Natural killer cell treated with Interleukin-12 subunit alpha and Interleukin-12 subunit beta and Interleukin-15 and Interleukin-18, amount 100 ng/mL, for 72 hours (primary cell): ENCODE measurements around the gene COL4A2. TPM values are rescaled to one million over a fixed set of nuclear protein-coding genes. Genes with fewer than 3 reads are reported as not detected.
A peak's percentile ranks its signal among the peaks of the same experiment; 100 is the strongest.
"Not testable (repeated sequence)": the region's sequence is repeated elsewhere in the genome, so short reads cannot be mapped to it uniquely, and the experiment has no call there.

Experiments used
- ATAC-seq, 2 donors: fragments of 150-1000 bp; cut with Tn5 transposase in 1 of 2; sonication (Bioruptor Pico), chemical (Tn5 transposase) in 1 of 2; 2 replicates each; pipeline ENCODE4 v1.10.0; 2021
- DNase-seq: peaks from one replicate; pipeline ENCODE4 v3.0.0; 2022; ENCODE audit warnings: low spot score
- H3K27ac Mint-ChIP-seq, 2 donors: 1 replicate in 1 of 2; 2 replicates in 1 of 2; pipeline ENCODE4 v1.8.0; 2022; ENCODE audit warnings: mixed read lengths in 2 of 2, mild to moderate bottlenecking in 1 of 2, moderate library complexity in 1 of 2
- H3K27me3 Mint-ChIP-seq, 2 donors: 1 replicate in 1 of 2; 2 replicates in 1 of 2; pipeline ENCODE4 v1.8.0; 2022; ENCODE audit warnings: mixed read lengths in 2 of 2
- H3K36me3 Mint-ChIP-seq: one replicate; pipeline ENCODE4 v1.8.0; 2022; ENCODE audit warnings: mixed read lengths
- H3K4me1 Mint-ChIP-seq, 2 donors: 1 replicate in 1 of 2; 2 replicates in 1 of 2; pipeline ENCODE4 v1.8.0; 2022; ENCODE audit warnings: low read depth in 2 of 2, mixed read lengths in 2 of 2, mild to moderate bottlenecking in 1 of 2
- H3K4me3 Mint-ChIP-seq: one replicate; pipeline ENCODE4 v1.8.0; 2022; ENCODE audit warnings: mixed read lengths
- H3K9me3 Mint-ChIP-seq: 2 replicates; pipeline ENCODE4 v1.8.0; 2022; ENCODE audit warnings: mixed read lengths
- total RNA-seq, 2 donors: library from RNA; stranded (reverse); gene quantifications; one replicate each; pipeline ENCODE4 v1.2.3, GENCODE V29; 2022

The COL4A2 gene
- total RNA-seq, 2 donors from 2014 or later = not detected

DNA sequence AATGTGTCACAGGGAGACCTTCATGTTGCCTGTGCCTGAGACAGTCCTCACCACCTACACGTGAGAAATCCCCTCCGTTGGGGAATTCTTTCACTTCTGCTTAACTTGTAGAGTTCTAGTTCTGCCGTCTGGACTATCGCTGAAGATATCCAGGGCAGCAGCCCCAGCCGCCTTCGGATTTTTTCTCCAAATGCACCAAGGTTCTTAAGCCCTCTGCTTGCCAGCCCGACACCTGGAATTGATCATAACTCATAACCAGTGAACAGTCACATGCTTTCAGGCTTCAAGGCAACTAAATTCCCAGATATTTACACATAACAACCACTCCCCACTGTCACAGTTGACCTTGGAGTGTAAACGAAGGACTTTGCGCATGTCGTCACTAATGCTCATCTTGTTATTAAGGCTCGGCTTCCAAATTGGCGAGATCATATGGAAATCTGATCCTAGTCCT, 140.0 kb downstream of the COL4A2 start:
- Mint-ChIP-seq H3K27me3 (peaks cover 19 to 21% of the 10 kb centered on the region in 2 donors), H3K4me1 (no peaks in the 10 kb centered on the region), H3K27ac (no peak overlapping the region), H3K4me3 (no peak overlapping the region), H3K9me3 (no peaks in the 10 kb centered on the region), H3K36me3 (no peaks in the 10 kb centered on the region)
- ATAC-seq = no peak
- DNase-seq = no peak

DNA sequence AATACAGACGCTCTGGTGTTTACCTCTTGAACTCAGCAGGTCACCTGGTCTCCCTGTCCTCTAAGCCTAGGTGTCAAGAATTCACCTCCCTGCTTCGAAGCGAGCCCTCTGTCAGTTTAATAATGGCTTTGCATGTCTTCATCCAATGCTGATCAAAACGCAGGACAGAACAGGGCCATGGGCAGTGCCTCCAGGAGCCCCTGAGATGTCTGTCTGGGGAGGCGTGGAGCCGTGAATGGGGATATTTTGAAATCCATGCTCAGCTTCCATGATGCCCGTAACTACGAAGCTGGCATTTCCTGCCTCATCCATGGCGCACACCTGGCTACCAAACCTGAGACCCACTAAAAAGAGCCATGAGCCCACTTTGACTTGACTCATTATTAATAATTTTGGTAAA, 140.7 kb downstream of the COL4A2 start:
- H3K27me3 Mint-ChIP-seq = peaks cover 19 to 21% of the 10 kb centered on the region in 2 donors
- ATAC-seq = no peak
- no peaks in the 10 kb centered on the region for H3K9me3 Mint-ChIP-seq
- no peak for DNase-seq
- H3K4me3 Mint-ChIP-seq = no peak overlapping the region
- H3K4me1 Mint-ChIP-seq = no peaks in the 10 kb centered on the region
- no peak overlapping the region for H3K27ac Mint-ChIP-seq
- H3K36me3 Mint-ChIP-seq = no peaks in the 10 kb centered on the region

DNA sequence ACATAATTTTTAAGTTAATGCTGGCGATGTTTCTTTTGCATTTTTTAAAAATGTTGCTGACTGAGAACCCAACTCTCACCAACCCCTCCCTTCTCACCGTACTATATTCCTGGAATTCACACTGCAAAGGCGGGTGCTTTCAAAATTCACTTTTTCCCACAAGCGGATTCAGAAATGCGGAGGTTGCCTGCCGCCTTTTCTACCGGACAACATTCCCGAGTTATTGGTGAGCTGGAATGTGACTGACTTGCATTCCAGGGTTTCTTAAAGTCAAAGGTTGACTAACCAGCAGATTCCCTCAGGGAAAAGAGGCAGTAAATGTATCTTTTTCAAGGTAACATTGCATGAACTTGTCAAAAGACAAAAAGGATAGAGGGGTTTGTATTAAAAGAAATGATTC, 141.1 kb downstream of the COL4A2 start:
- no peak for DNase-seq
- H3K9me3 Mint-ChIP-seq = no peaks in the 10 kb centered on the region
- ATAC-seq = no peak
- no peaks in the 10 kb centered on the region for H3K36me3 Mint-ChIP-seq
- H3K27me3 Mint-ChIP-seq = peaks cover 19 to 21% of the 10 kb centered on the region in 2 donors
- H3K4me3 Mint-ChIP-seq = no peak overlapping the region
- no peaks in the 10 kb centered on the region for H3K4me1 Mint-ChIP-seq
- no peak overlapping the region for H3K27ac Mint-ChIP-seq

DNA sequence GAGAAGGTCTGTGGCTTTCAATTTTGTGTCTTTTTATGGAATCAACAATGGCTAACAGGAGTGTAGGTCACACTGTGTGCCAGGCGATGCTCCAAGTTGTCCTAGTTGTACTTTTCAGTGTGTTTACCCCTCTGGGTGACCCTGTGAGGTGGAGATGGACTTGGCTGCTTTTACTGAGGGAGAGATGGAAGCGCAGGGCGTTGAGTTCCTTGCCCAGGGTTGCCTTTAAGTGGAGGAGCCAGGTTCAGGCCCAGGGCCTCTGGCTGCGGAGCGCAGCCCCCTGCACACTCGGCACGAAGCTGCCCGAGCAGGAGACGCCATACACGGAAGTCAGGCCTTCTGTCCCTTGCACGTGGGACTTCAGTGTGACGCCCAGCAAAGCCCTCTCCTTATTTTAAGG, 141.6 kb downstream of the COL4A2 start:
- Mint-ChIP-seq H3K36me3 (no peaks in the 10 kb centered on the region), H3K9me3 (no peaks in the 10 kb centered on the region), H3K4me3 (no peak overlapping the region), H3K27ac (no peak overlapping the region), H3K27me3 (peaks cover 19 to 21% of the 10 kb centered on the region in 2 donors), H3K4me1 (no peaks in the 10 kb centered on the region)
- ATAC-seq = no peak
- no peak for DNase-seq

DNA sequence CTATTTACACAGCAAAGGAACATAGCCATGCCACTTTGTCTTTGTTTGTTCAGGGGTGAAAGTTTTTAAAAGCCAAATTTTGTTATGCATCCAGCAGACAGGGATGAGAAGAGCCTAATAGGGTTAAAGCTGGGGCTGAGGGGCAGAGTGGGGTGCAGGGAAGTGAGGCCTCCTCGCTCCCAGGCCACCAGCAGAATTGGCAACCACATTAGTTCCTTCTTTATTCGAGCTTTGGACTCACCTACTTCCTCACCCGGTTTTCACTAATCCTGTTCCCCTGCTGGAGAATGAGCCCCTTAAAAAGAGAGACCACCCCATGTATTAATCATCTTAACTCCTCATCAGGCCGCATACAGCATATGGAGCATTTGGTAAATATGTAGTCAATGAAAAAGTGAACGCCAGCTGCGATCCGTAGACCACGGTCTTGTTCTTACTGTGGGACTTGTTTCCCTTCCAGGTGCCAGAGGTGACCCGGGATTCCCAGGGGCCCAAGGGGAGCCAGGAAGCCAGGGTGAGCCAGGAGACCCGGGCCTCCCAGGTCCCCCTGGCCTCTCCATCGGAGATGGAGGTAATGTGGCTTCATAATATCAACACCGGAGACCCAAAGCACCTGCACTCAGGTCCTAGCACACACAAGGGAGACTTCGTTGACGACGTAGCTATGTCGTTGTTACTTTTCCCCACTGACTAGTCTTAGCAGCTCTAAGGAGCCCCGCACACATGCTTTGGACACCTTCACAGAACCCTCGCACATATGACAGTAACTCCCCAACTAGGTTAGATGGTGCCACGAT, 142.3 kb downstream of the COL4A2 start:
- H3K27ac Mint-ChIP-seq = no peak overlapping the region
- ATAC-seq = no peak

DNA sequence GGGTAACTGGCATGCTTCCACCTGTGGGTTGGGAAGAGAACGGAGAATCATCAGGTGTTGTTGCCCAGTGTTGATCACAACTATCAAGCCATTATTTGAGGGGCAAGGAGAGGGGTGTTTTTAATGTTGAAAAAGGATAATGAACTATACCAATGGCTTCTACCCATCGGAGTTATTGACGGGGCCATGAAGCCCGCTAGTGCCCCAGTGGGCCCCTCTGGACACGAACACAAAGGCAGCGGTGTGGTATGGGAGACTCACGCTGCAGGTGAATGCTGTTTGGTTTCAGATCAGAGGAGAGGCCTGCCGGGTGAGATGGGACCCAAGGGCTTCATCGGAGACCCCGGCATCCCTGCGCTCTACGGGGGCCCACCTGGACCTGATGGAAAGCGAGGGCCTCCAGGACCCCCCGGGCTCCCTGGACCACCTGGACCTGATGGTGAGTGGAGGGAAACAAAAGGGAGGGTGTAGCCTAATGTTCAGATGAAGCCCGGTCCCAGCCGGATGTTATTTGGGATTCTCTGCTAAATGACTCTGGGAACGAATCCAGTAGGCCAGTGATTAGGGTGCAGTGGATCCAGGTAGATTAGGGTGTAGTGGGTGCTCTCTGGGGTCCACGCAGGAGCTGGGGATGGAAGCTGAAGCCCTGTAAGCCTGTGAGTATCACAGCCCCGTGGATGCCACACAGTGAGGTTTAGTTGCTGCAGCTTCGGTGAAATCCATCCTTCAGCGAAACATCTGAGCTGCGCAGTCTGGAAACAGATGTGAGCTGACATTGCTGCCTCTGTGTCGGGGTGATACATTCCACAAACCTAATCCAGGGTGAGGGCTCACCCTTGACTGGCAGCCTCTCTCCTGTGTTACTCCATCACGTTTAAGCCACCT, 143.2 kb downstream of the COL4A2 start:
- Mint-ChIP-seq H3K4me3 (no peak overlapping the region), H3K27ac (no peak overlapping the region), H3K9me3 (no peaks in the 10 kb centered on the region), H3K4me1 (no peaks in the 10 kb centered on the region), H3K27me3 (peaks cover 22 to 23% of the 10 kb centered on the region in 2 donors), H3K36me3 (no peaks in the 10 kb centered on the region)
- ATAC-seq (no peak), DNase-seq (no peak)

More for the DNA sequence above, 142.3 kb downstream of the COL4A2 start:
- DNase-seq = no peak
- H3K4me3 Mint-ChIP-seq = no peak overlapping the region
- H3K36me3 Mint-ChIP-seq = no peaks in the 10 kb centered on the region
- peaks cover 19 to 21% of the 10 kb centered on the region in 2 donors for H3K27me3 Mint-ChIP-seq
- no peaks in the 10 kb centered on the region for H3K9me3 Mint-ChIP-seq
- H3K4me1 Mint-ChIP-seq = no peaks in the 10 kb centered on the region

DNA sequence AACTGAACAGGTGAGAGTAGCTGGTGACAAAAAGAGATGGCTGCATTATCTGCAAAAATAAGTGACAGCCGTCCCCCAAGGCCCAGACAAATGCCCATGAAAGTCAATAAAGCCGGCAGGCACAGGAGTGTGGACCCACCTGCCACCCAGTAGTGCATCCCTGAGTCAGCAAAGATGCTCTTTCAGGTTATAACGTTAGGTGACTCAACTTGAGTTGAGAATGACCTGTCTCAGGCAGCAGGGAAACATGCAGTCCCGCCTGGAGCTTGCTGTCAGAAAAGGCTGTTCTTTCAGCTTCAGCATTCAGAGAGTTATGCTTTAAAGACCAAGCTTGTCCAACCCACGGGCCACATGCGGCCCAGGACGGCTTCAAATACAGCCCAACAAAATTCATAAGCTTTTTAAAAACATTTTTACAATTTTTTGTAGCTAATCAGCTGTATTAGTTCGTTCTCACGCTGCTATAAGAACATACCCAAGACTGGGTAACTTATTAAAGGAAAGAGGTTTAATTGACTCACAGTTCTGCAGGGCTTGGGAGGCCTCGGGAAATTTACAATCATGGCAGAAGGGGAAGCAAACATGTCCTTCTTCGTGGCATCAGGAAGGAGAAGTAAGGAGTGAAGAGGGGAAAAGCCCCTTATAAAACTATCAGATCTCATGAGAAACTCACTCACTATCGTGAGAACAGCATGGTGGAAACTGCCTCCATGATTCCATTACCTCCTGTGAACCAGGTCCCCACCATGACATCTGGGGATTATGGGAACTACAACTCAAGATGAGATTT, 144.1 kb downstream of the COL4A2 start:
- Mint-ChIP-seq H3K9me3 (no peaks in the 10 kb centered on the region), H3K4me3 (no peak overlapping the region), H3K4me1 (peaks cover 3 to 5% of the 10 kb centered on the region in 2 donors), H3K27ac (no peak overlapping the region), H3K27me3 (peaks cover 27 to 28% of the 10 kb centered on the region in 2 donors), H3K36me3 (no peaks in the 10 kb centered on the region)
- DNase-seq (no peak), ATAC-seq (no peak)

DNA sequence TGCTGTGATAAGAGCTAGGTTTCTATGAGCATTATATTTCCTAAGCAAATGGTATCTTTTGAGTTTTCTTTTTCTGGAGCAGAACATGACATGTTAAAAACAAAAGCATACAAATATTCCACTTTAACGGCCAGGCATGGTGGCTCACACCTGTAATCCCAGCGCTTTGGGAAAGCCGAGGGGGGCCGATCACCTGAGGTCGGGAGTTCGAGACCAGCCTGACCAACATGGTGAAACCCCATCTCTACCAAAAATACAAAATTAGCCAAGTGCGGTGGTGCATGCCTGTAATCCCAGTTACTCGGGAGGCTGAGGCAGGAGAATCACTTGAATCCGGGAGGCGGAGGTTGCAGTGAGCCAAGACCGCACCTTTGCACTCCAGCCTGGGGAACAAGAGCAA, 146.0 kb downstream of the COL4A2 start:
- not testable (repeated sequence) for H3K4me1 Mint-ChIP-seq, ATAC-seq, H3K27ac Mint-ChIP-seq, H3K4me3 Mint-ChIP-seq, H3K36me3 Mint-ChIP-seq, H3K9me3 Mint-ChIP-seq, DNase-seq
- peaks cover 17 to 30% of the 10 kb centered on the region in 2 donors for H3K27me3 Mint-ChIP-seq

DNA sequence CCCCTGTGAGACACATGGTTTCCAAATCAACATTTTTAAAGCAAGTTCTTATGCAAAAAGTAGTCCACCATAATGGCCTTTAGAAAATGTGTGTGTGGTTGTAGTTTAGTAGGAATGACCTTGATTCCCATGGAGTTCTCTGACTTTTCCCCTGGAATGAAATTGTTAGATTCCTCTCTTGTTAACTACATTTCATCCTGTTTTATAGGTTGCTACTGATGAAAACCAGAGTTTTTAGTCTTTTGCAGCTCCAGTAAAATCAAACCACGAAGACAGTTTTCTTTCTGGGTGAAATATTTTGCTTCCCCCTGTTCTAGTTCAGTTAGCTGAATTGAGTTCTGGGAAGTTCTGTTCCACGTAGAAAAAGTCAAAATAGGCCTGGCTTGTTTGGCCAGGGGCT, 146.7 kb downstream of the COL4A2 start:
- no peak for ATAC-seq
- peaks cover 17 to 25% of the 10 kb centered on the region in 2 donors for H3K27me3 Mint-ChIP-seq
- H3K27ac Mint-ChIP-seq = no peak overlapping the region
- no peaks in the 10 kb centered on the region for H3K36me3 Mint-ChIP-seq
- no peak overlapping the region for H3K4me3 Mint-ChIP-seq
- no peak for DNase-seq
- H3K9me3 Mint-ChIP-seq = no peaks in the 10 kb centered on the region
- peaks cover 4 to 6% of the 10 kb centered on the region in 2 donors for H3K4me1 Mint-ChIP-seq

DNA sequence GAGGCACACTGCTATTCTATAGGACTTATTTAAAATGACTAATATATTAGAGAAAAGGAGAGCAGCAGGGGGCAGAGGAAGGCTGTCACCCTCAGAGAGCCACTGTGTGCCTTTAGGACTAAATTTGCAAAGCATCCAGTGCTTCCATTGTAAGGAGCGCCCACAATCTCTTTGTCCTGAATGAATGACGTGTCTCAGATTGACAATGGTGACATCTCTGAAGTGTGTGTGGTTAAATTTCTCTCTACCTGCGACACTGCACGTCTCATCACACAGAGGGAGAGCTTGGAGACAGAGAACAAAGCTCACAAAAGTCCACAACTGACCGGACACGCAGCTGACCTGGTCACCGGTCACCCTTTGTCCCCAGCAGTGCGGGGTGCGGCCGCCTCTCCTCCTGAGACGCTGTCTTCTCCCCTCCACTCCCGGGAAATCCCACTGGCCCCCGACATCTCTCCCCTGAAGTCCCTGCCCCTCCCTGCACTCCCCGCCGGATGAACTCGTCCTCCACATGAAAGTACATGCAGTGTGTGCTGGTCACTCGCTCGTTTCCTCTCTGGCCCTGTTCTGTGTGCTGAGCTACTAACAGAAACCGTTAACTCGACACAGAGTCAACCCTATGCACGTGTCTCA, 147.3 kb downstream of the COL4A2 start:
- Mint-ChIP-seq H3K9me3 (no peaks in the 10 kb centered on the region), H3K27ac (no peak overlapping the region), H3K27me3 (peaks cover 15 to 19% of the 10 kb centered on the region in 2 donors), H3K36me3 (no peaks in the 10 kb centered on the region), H3K4me1 (peaks cover 4 to 6% of the 10 kb centered on the region in 2 donors), H3K4me3 (no peak overlapping the region)
- ATAC-seq (peak in 1 of 2 donors; percentile 12), DNase-seq (no peak)

DNA sequence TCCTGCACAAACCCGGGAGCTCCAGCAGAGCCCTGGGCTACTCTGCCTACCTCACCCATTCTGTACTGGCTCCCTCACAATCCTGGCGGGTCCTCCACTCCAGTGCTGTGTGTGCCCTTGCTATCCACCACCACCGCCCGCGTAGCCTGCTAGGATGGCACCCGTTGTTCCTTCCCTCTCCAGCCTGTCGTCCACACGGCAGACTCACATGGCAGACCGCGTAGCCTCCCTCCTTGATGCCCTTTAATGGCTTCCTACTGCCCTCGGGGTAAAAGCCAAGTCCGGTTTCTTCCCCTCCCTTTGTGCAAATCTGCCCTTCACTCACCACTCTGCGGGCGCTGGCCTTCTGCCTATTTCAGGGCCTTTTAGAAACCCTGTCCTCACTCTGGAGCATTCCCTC, 147.9 kb downstream of the COL4A2 start:
- no peak overlapping the region for H3K4me3 Mint-ChIP-seq
- no peak for DNase-seq
- no peaks in the 10 kb centered on the region for H3K36me3 Mint-ChIP-seq
- H3K9me3 Mint-ChIP-seq = no peaks in the 10 kb centered on the region
- peaks cover 15 to 19% of the 10 kb centered on the region in 2 donors for H3K27me3 Mint-ChIP-seq
- ATAC-seq = no peak
- no peak overlapping the region for H3K27ac Mint-ChIP-seq
- peaks cover 4 to 6% of the 10 kb centered on the region in 2 donors for H3K4me1 Mint-ChIP-seq

DNA sequence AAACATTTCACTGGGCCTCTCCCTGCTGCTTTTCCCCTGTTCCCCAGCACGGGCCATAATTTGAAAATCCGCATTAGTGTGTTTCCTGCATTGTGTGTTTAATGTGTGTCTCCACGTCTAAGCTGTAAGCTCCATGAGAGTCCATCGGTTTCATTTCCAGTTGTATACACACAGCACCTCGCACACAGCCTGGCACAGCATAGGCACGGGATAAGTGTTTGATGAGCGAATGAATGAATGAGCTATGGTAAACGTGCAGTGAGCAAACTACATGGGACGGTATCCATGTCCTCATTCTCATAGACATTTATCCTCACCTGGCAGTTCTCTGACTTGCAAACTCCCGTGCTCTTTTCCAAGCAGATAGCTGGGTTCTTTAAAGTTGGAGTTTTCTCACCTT, 148.4 kb downstream of the COL4A2 start:
- ATAC-seq (no peak), DNase-seq (no peak)
- Mint-ChIP-seq H3K36me3 (no peaks in the 10 kb centered on the region), H3K4me1 (peaks cover 4 to 6% of the 10 kb centered on the region in 2 donors), H3K4me3 (no peak overlapping the region), H3K27ac (no peak overlapping the region), H3K27me3 (peaks cover 15 to 19% of the 10 kb centered on the region in 2 donors), H3K9me3 (no peaks in the 10 kb centered on the region)

DNA sequence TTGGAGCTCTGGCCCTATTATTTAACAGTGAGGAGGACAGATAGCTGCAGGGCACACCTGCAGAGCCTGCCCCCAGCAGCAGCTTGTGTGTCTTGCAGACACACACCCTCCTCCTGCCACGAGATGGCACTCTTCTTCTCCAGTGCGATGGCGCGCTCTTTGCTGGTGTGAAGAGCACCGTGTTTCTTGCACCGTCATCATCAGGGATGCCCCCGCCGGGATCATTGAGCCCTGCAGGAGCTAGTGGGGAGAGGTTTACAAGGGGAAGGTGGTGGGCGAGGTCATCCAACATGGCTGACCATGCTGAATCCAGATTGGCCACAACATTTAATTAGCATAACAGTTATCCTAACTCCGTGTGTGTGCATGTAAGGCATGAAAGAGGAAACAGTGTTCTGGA, 148.9 kb downstream of the COL4A2 start:
- DNase-seq (no peak), ATAC-seq (peak; percentile 70 to 77)
- no peak overlapping the region for H3K27ac Mint-ChIP-seq
- no peaks in the 10 kb centered on the region for H3K36me3 Mint-ChIP-seq
- no peaks in the 10 kb centered on the region for H3K9me3 Mint-ChIP-seq
- peak overlapping the region; percentile 16 for H3K4me3 Mint-ChIP-seq
- H3K27me3 Mint-ChIP-seq = peaks cover 15 to 19% of the 10 kb centered on the region in 2 donors
- peaks cover 4 to 6% of the 10 kb centered on the region in 2 donors for H3K4me1 Mint-ChIP-seq
